CD14-positive monocyte (primary cell): Measurements from ENCODE around the gene MPST. TPM values are rescaled to one million over a fixed set of nuclear protein-coding genes. Genes with fewer than 3 reads are reported as not detected.

Experiments used
- DNase-seq, 3 donors: peaks; one replicate each; pipeline ENCODE4 v3.0.0-alpha.2; 2011 to 2022
- H2AFZ ChIP-seq: 2 replicates; pipeline ENCODE4 v1.6.0; 2012; ENCODE audit warnings: mild to moderate bottlenecking, low read depth, low read length, inconsistent platforms; ENCODE audit not compliant: insufficient read depth, poor library complexity, severe bottlenecking
- H3K27ac ChIP-seq, 2 donors: 1 replicate in 1 of 2; 2 replicates in 1 of 2; pipeline ENCODE4 v1.5.1; 2012 to 2013; ENCODE audit warnings: low read length in 2 of 2, control low read depth in 1 of 2, inconsistent platforms in 1 of 2, low read depth in 1 of 2, mild to moderate bottlenecking in 1 of 2
- H3K27me3 ChIP-seq, 2 donors: one replicate each; pipeline versions ENCODE4 v1.6.0 to v1.6.1; 2011 to 2013; ENCODE audit warnings: low read length in 2 of 2; ENCODE audit not compliant: control insufficient read depth in 2 of 2, insufficient read depth in 2 of 2
- H3K36me3 ChIP-seq, 2 donors: replicated peaks in 1 of 2; 1 replicate in 1 of 2; 2 replicates in 1 of 2; pipeline versions ENCODE4 v1.5.1 to v1.6.1; 2012 to 2013; ENCODE audit warnings: low read length in 2 of 2, control low read depth in 1 of 2, inconsistent platforms in 1 of 2, mild to moderate bottlenecking in 1 of 2; ENCODE audit not compliant: insufficient read depth in 2 of 2, control insufficient read depth in 1 of 2
- H3K4me1 ChIP-seq, 2 donors: 1 replicate in 1 of 2; 2 replicates in 1 of 2; pipeline versions ENCODE4 v1.5.1 to v1.6.1; 2012 to 2013; ENCODE audit warnings: low read length in 2 of 2, control low read depth in 1 of 2, inconsistent platforms in 1 of 2, mild to moderate bottlenecking in 1 of 2, moderate library complexity in 1 of 2; ENCODE audit not compliant: insufficient read depth in 2 of 2, control insufficient read depth in 1 of 2
- H3K4me2 ChIP-seq: replicated peaks from 2 replicates; pipeline ENCODE3; 2012; ENCODE audit warnings: low read length, moderate library complexity, mild to moderate bottlenecking; ENCODE audit not compliant: poor library complexity, severe bottlenecking; ENCODE audit errors: extremely low read depth
- H3K4me3 ChIP-seq, 3 experiments: fragments of 200-600 bp in 1 of 3; sonication (generic) in 1 of 3; replicated peaks in 1 of 3; 1 replicate in 2 of 3; 2 replicates in 1 of 3; pipeline ENCODE4 v1.5.1; 2011 to 2013; ENCODE audit warnings: low read length in 3 of 3, mild to moderate bottlenecking in 3 of 3, control low read depth in 2 of 3, low read depth in 2 of 3, inconsistent platforms in 1 of 3, moderate library complexity in 1 of 3
- H3K79me2 ChIP-seq: 2 replicates; pipeline ENCODE4 v1.6.0; 2012; ENCODE audit warnings: mild to moderate bottlenecking, control low read depth, inconsistent platforms, low read length, moderate library complexity; ENCODE audit not compliant: insufficient read depth
- H3K9ac ChIP-seq: 2 replicates; pipeline ENCODE4 v1.6.0; 2017; ENCODE audit warnings: low read length, mild to moderate bottlenecking; ENCODE audit not compliant: insufficient read depth, poor library complexity, severe bottlenecking
- H3K9me3 ChIP-seq, 2 donors: replicated peaks in 1 of 2; 1 replicate in 1 of 2; 2 replicates in 1 of 2; pipeline versions ENCODE4 v1.5.1 to v1.6.1; 2012 to 2013; ENCODE audit warnings: low read length in 2 of 2, control low read depth in 1 of 2; ENCODE audit not compliant: control insufficient read depth in 1 of 2, insufficient read depth in 1 of 2
- H4K20me1 ChIP-seq: 2 replicates; pipeline ENCODE4 v1.6.0; 2012; ENCODE audit warnings: mild to moderate bottlenecking, low read length, control low read depth, moderate library complexity; ENCODE audit not compliant: insufficient read depth
- H3K27ac Mint-ChIP-seq, 7 donors: one replicate each; pipeline ENCODE4 v1.8.0; 2020; ENCODE audit warnings: mild to moderate bottlenecking in 7 of 7, mixed read lengths in 7 of 7, moderate library complexity in 6 of 7, inconsistent platforms in 2 of 7
- H3K27me3 Mint-ChIP-seq, 3 donors: one replicate each; pipeline ENCODE4 v1.8.0; 2021 to 2022; ENCODE audit warnings: low read depth in 3 of 3, mild to moderate bottlenecking in 3 of 3, mixed read lengths in 3 of 3, moderate library complexity in 3 of 3, inconsistent platforms in 1 of 3
- H3K36me3 Mint-ChIP-seq, 2 donors: one replicate each; pipeline ENCODE4 v1.8.0; 2020; ENCODE audit warnings: mixed read lengths in 2 of 2, inconsistent platforms in 1 of 2, mild to moderate bottlenecking in 1 of 2
- H3K4me1 Mint-ChIP-seq: one replicate; pipeline ENCODE4 v1.8.0; 2020; ENCODE audit warnings: mild to moderate bottlenecking, mixed read lengths
- H3K4me3 Mint-ChIP-seq, 2 donors: one replicate each; pipeline ENCODE4 v1.8.0; 2020; ENCODE audit warnings: mild to moderate bottlenecking in 2 of 2, mixed read lengths in 2 of 2, moderate library complexity in 1 of 2
- H3K9me3 Mint-ChIP-seq, 7 donors: one replicate each; pipeline ENCODE4 v1.8.0; 2020 to 2022; ENCODE audit warnings: mixed read lengths in 7 of 7, mild to moderate bottlenecking in 6 of 7, moderate library complexity in 6 of 7, inconsistent platforms in 2 of 7
- CTCF ChIP-seq: fragments of 200-600 bp; IDR thresholded peaks from one replicate; pipeline ENCODE4 v1.8.0; 2022; ENCODE audit warnings: antibody characterized with exemption, mild to moderate bottlenecking
- WGBS: methylation state at CpG from one replicate; pipeline ENCODE4 v1.1.5; 2013; ENCODE audit warnings: missing lambda C conversion rate; ENCODE audit not compliant: insufficient coverage; 5-methylcytosine and 5-hydroxymethylcytosine counted together
- intact Hi-C, 2 donors: fragments of 100-400 bp; cut with micrococcal nuclease; formaldehyde crosslinking; loops; one replicate each; pipeline versions ENCODE4 v1.15.0 to v1.15.1; 2023
- polyA plus RNA-seq, 3 donors: library from polyadenylated mRNA; depleted of rRNA in 1 of 3; unstranded in 2 of 3; stranded (reverse) in 1 of 3; fragments of 300-500 nt in 2 of 3; fragments of >200 nt in 1 of 3; fragmentation: Illumina TruSeq in 2 of 3; gene quantifications; 1 replicate in 2 of 3; 2 replicates in 1 of 3; pipeline ENCODE4 v1.2.3, GENCODE V29; 2012 to 2021

Gene MPST
- polyA plus RNA-seq, 3 donors, result 27.9 to 53.7 (median 51.2) TPM

GRCh38 chr22:37022483-37023337 is 3.2 kb downstream of the MPST start:
- TF ChIP-seq CTCF, result no peak
- Mint-ChIP-seq H3K9me3 (no peaks in the 10 kb centered on the region), H3K4me1 (peaks cover 30% of the 10 kb centered on the region), H3K36me3 (peaks cover 20 to 30% of the 10 kb centered on the region in 2 donors), H3K27ac (peak overlapping the region in 3 of 7 donors; percentile 38 to 43 (median 40)), H3K27me3 (peaks cover 0 to 1% (median 0%) of the 10 kb centered on the region in 3 donors), H3K4me3 (no peak overlapping the region)
- Histone ChIP-seq H3K27me3 (no peaks in the 10 kb centered on the region), H4K20me1 (peaks cover 16% of the 10 kb centered on the region), H3K27ac (no peak overlapping the region), H3K4me2 (no peak overlapping the region), H3K4me1 (peaks cover 23% of the 10 kb centered on the region in 2 donors), H2AFZ (no peak overlapping the region), H3K36me3 (peaks cover 14 to 36% of the 10 kb centered on the region in 2 donors), H3K9ac (no peak overlapping the region), H3K79me2 (peaks cover 34% of the 10 kb centered on the region), H3K4me3 (no peak overlapping the region), H3K9me3 (no peaks in the 10 kb centered on the region)
- 88% methylated on average over 12 of the region's 16 CpGs for WGBS
- intact Hi-C loops, result no loop called here
- no peak for DNase-seq

GRCh38 chr22:37023743-37024338 is 4.3 kb downstream of the MPST start:
- H3K27ac ChIP-seq, result no peak overlapping the region
- Mint-ChIP-seq H3K4me3 (no peak overlapping the region), H3K27me3 (peaks cover 0 to 2% (median 1%) of the 10 kb centered on the region in 3 donors), H3K9me3 (no peaks in the 10 kb centered on the region), H3K36me3 (peaks cover 21 to 28% of the 10 kb centered on the region in 2 donors), H3K27ac (no peak overlapping the region), H3K4me1 (peaks cover 20% of the 10 kb centered on the region)
- H3K4me1 ChIP-seq, result peaks cover 12% of the 10 kb centered on the region in 2 donors
- DNase-seq, result no peak
- no peak overlapping the region for H3K9ac ChIP-seq
- peaks cover 18 to 44% of the 10 kb centered on the region in 2 donors for H3K36me3 ChIP-seq
- no peak overlapping the region for H3K4me2 ChIP-seq
- H3K4me3 ChIP-seq, result no peak overlapping the region
- 98% methylated on average over 33 of the region's 34 CpGs for WGBS
- H3K9me3 ChIP-seq, result no peaks in the 10 kb centered on the region
- H3K27me3 ChIP-seq, result no peaks in the 10 kb centered on the region
- intact Hi-C loops, result no loop called here
- H2AFZ ChIP-seq, result no peak overlapping the region
- H3K79me2 ChIP-seq, result peaks cover 23% of the 10 kb centered on the region
- H4K20me1 ChIP-seq, result peaks cover 8% of the 10 kb centered on the region
- no peak for TF ChIP-seq CTCF
